CD4-positive, alpha-beta T cell treated with Interleukin-2 at 100 ng/mL for 4 hours (primary cell): ENCODE results near the gene PTTG1IP.

Experiments used
- DNase-seq: peaks from one replicate; pipeline ENCODE4 v3.0.0-alpha.2; 2020; ENCODE audit warnings: low spot score

The PTTG1IP gene

GRCh38 chr21:44800103-44800502 is 73.4 kb downstream of the PTTG1IP start:
- DNase-seq, result peak; percentile 18

GRCh38 chr21:44799646-44800045 is 73.8 kb downstream of the PTTG1IP start:
- no peak for DNase-seq
